NCI-H1436 treated with DMSO at 0.1 percent for 48 hours (cell line): ENCODE measurements around the gene SUPT4H1.

Experiments used
- DNase-seq: peaks from one replicate; lab custom pipeline; 2025; lab: John Stamatoyannopoulos, UW

SUPT4H1 gene

DNA sequence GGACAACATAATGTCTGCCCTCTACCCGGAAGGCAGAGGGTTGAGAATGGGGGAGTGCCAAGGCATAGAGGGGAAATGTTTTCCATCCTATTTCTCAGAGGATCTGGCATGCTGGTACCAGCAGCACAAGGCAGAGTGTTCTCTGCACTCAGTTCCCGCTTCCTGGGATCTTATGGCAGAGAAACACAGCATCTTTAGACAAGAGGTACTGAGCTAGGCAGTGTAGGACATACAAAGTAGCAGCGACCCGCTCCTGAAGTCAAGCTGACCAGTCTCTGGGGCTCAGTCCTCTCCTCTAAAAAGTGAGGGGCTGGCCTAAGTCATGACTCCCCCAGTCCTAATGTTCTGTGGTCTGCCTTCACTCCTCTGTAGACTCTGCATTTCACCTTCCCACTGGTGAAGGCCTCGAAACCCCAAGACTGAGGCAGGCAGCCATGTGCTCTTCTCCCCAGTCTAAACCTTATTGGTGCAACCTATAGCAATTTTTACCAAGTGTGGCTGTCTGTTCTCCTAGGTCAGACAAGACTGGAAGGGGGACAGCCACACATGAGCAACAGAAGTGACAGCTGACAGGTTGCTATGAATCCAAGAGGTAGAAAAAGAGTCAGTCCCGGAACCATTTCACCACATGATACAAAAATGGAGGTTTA is 12.1 kb downstream of the SUPT4H1 start:
- no peak for DNase-seq

GRCh38 chr17:58338841-58339754 is 12.9 kb downstream of the SUPT4H1 start:
- no peak for DNase-seq

DNA sequence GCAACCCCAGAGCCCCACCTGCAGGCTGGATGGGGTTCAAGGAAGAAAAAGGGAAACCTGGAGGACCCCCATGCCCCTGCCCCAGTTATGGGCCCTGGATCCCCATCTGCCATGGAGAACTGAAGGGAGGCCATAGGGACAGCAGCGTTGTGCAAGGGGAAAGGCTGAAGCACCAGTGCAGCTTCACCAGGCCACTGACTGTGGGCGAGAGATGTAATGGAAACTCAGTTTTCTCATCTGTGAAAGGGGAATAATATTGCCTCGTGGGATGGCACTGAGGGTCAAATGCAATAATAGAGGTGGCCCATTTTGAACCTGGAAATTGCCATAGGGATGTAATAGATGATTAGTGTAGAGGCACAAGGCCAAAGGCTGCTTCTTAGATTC is 13.6 kb downstream of the SUPT4H1 start:
- DNase-seq = no peak

DNA sequence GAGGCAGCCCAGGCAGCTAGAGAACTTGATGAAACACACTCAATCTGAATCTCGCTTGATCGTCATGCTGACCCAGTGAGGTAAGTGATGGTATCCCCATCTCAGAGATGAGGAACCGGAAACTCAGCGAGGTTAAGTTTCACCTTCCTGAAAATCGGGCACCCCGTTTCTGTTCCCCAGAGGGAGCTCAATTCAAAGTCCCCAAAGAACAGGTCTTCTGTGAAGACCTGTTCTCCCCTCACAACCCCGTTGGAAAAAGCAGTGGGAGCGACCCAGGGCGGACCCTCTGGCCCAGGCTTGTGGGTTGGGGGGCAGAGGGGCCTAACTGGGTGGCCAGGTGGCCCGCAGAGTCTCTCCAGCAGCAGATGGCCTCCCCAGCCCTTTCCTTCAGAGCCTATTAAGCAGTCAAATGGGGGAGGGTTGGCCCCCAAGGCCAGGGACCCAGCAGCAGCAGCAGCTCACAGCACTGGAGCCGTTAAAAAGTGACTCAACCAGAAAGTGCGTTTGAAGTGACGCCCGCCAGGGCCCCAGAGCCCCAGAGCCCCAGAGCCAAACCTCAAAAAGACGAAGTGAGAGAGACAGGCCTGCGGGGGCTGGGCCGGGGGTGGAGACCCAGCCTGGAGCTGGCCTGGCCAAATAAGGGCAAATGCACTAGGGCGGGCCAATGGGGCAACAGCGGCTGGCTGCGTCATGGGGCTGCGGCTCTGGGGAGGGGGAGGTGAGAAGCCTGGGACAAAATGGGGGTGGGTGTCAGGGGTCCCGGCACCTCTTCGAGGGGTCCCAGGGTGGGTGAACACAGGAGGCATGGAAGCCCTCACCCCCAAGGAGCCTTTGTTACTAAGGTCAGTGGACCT is 14.2 kb downstream of the SUPT4H1 start:
- no peak for DNase-seq

DNA sequence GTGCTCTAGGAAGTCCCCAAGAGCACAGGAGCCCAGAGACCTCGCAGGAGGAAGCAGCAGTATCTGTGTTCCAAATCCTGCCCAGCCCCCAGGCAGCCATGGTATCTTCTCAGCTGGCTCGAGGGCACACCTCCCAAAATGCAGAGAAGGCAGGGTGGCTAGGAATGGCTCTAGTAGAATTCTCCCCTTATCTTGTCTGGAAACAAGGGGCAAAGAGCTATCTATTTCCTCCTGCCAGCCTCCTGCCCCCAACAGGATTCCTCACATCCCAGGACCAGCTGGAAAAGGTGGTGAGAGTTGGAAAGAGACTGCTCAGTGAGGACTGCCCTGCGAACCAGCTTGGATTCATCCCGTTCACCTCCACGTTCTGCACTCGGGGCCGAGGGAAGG is 14.8 kb downstream of the SUPT4H1 start:
- no peak for DNase-seq

DNA sequence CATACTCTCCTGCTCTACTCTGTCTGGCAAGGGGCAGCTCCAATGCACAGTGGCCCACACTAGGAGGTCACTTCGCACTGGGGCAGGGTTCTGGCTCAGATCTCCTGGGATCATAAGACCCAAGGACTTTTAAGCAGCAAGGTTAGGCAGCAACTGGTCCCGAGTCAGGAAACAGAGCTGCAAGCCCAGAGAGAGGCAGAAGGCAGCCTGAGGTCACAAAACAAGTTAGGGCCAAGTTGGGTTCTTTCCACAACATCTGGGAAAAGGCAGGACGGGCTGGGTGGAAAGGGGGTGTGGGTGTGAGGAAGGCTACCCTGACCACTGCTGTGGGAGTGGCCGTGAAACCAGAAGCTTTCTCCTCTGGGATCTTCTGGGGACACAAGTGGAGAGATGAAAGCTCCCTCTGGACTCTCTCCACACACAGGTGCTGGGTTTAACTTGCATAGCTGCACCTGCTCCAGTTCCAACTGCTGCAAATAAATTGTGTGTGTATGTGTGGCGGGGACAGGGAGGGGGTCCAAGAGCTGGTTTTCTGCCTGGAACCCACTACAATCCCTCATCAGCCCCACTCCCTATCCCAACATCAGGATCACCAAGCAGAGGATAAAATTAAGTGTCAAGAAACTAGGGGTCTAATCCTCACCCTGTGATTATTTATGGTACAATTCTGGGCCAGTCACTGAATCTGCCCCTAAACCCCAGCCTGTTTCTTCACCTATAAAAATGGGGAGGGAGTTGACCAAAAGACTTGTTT is 15.4 kb downstream of the SUPT4H1 start:
- DNase-seq = no peak

DNA sequence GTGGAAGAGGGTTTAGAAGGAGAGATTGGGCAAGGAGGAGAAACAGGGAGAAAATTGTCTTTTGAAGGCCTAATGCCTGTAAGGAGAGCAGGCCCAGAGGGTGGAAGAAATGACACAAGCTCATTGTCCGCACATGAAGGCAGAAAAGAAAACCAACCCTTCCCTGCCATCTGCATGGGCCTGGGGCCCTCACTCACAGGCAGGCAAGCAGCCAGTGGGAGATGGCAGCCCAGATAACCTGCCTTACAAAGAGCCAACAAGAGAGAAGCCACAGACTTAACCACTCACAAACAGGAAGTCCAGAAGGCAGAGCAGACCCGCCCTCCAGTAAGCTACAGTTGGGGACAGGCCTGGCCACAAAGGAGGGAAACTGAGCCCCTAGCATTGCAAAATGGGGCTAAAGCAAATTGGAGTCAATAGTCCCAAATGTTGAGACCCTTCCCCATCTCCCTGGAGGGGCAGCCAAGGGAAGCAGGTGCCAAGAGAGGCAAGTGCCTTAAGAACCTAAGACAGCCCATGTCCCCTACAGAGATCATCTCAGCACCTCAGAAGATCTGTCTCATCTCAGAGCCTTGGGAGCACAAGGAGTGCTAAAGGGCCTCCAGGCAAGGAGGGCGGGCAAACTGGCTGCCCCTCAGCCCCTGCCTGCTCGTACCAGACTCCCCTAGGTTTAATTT is 16.1 kb downstream of the SUPT4H1 start:
- no peak for DNase-seq

- DNase-seq = no peak
Observed at GRCh38 chr17:58335061-58335731, 16.8 kb downstream of the SUPT4H1 start.

DNA sequence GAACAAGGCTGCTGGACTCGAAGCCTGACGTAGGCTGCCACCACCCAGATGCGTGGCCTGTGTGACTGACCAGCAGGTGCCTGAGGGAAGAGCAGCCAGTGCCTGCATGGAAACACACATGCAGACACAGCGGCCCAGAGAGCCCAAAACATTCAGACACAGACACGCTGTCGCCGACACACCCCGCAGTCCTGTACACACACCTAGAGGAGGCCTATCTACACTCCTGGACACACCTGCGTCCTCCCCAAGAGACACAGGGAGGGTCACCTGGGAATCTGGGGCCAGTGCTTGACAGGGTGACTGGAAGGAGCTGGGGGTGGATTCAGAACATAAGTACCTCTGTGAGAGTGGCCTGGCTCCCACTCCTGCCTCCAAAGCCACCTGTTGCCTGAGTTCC is 17.3 kb downstream of the SUPT4H1 start:
- DNase-seq = no peak

DNA sequence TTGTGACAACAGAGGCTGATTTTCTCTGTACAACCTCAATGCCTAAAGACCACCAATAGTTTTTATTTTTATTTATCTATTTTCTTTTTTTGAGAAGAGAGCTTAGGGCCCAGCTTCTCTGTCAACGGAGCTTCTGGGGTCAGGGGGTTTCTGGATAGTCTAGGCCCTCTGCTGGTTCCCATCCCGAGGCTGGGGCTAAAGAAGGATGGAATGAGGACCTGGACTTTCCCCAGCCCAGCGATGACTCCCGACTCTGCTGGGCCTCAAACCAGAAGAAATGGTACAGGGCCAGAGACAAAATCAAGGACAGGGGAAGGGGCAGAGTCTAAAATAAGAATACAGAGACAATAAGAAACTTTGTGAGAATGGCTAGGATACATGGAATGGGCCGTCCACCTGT is 17.7 kb downstream of the SUPT4H1 start:
- DNase-seq = no peak

DNA sequence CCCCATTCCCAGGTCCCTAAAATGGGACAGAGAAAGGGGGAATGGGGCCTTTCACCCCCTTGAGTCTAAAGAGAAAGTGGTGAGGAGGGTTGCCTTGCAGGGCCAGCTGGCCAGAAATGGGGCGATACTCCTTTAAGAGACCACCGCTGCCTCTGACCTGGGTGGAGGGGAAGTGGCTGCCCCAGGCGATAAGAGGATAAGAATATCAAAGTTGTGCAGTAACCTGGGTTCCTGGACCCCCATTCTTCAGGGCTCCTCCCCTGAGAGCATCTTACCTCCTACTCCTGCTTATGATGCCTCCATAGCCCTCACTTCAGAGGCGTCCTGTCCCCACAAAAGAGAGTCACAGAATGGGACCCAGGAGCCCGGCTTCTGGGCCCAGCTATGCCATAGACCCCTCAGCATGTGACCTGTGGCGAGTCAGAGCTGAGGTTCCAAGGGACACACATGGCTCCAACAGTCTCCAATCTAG is 18.2 kb downstream of the SUPT4H1 start:
- DNase-seq = no peak

DNA sequence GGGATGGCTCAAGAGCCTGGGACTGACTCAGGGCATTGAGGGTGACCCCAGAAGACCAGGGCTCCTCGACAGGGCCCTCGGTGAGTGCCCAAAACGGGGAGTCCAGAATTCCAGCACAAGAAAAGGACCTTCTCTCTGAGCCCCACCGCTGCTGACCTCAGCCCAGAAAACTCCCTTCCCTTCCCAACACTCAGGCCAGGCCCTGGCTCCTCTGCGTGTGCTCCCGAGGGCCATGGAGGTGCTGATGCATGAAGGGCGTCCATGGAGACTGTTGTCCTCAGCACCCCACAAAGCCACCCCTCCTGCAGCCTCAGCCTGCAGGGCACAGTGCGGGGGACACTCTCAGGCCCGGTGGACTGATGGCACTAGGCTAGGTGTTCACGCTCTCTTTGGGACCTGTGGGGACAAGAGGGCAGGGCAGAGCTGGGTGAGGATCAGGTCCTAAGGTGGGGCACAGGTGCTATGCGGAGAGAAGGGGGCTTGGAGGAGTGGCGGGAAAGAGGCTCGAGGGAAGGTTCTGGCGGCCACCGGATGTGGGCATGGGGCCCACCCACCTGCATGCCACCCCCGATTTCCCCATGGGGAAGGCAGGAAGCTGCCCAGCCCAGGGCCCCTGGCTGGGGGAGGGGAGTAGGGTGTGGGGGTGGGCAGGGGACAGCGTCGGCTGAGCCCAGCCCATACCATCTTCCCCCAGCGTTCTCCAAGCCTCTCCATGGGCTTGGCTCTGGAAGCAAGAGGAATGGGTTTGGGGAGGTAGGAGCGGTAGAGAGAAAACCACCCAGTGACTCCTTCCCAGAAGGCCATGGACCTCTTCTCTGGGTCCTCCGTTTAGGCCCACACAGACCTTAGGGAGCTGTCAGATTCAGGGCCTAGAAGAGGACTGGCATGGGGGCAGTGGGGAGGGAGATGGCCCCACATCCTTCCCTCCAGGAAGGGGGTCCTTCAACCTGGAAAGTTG is 18.9 kb downstream of the SUPT4H1 start:
- no peak for DNase-seq

DNA sequence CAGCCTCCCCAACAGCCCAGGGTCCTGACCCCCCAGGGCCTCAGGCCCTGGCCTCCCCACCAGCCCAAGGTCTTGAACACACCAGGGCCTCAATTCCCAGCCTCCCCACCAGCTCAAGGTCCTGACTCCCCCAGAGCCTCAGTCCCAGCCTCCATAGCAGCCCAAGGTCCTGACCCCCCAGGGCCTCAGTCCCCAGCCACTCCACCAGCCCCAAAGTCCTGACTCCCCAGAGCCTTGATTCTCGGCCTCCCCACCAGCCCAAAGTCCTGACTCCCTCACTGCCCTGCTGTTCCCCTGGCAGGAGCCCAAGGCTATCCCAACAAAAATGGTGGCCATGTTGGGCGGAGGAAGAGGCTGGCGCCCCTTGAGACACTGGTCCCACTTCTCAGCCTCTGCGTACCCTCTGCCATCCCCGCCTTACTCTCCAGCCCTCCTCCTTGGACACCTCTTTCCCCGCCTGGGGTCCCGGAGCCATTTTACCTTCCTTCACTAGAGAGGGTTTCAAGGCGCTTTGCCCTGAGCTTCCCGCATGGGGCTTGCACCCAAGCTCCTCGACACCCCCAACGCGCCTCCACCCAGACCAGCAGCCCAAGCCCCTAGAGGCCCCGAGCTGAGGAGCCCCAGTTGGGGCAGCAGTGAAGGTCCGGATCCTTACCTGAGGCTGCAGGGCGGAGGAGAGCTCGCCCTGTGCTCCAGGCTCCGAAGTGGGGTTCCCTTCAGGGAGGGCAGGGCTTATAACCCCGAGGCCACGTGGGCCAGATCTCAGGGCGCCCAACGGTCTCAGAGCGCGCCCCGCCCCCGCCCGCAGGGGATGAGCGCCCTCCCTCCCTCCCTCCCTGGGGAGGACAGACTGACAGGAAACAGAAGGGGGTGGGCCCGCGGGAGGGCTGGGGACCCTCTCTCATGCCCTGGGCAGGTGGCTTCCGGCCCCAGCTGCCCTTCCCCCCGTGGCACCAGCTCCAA is 19.9 kb downstream of the SUPT4H1 start:
- DNase-seq = no peak

GRCh38 chr17:58330997-58331814 is 20.8 kb downstream of the SUPT4H1 start:
- DNase-seq = no peak

- no peak for DNase-seq
Observed at GRCh38 chr17:58330538-58330996, 21.4 kb downstream of the SUPT4H1 start.

DNA sequence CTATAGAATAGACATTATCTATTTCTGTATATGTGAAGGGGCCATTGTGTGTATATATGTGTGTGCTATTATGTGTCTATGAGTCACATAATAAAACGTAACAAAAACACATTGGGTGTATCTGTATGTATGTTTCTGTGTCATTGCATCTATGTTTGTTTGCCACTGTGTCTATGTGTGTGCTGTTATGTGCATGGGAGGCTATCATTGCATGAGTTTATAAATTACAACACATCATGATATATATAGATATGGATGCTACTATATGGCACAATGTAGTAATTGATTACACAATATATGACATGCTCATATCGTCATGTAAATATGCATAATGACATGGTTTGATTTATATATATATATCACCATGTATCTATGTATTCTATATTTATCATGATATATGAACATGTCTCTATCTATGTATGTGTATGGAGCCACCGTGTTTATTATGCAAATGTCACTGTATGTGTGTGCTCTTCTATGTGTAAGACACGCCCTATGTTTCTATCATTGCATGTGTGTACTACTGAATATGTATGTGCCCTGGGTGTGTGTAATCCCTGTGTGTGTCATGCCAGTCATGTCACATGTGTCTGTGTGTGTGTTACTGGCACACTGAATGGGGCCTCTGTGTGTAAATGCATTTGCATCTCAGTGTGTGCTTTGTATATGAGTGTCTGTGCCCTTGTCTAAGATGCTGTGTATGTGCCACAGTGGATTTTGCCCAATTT is 22.0 kb downstream of the SUPT4H1 start:
- DNase-seq = no peak
